Hepatocyte (in vitro differentiated cells): Measurements from ENCODE around the gene DALRD3.

ENCODE experiments used
- CTCF ChIP-seq: fragments of 200-600 bp; sonication (generic); IDR thresholded peaks from 2 replicates; pipeline ENCODE4 v1.5.1; 2016; ENCODE audit warnings: antibody characterized with exemption, mild to moderate bottlenecking; ENCODE audit not compliant: poor library complexity
- EZH2 ChIP-seq: fragments of 200-600 bp; sonication (generic); IDR thresholded peaks from 2 replicates; pipeline ENCODE4 v1.6.1; 2016; ENCODE audit warnings: antibody characterized with exemption, mild to moderate bottlenecking, borderline replicate concordance

- peak; percentile 8 for TF ChIP-seq CTCF
- TF ChIP-seq EZH2: no peak
These were observed 10.5 kb upstream of the DALRD3 start, which contains the start of gene IMPDH2 for GRCh38 chr3:49028673-49029562.
